ENCODE measurements around the gene CD34.
A peak's percentile ranks its signal among the peaks of the same experiment; 100 is the strongest.

CD34 gene

DNA sequence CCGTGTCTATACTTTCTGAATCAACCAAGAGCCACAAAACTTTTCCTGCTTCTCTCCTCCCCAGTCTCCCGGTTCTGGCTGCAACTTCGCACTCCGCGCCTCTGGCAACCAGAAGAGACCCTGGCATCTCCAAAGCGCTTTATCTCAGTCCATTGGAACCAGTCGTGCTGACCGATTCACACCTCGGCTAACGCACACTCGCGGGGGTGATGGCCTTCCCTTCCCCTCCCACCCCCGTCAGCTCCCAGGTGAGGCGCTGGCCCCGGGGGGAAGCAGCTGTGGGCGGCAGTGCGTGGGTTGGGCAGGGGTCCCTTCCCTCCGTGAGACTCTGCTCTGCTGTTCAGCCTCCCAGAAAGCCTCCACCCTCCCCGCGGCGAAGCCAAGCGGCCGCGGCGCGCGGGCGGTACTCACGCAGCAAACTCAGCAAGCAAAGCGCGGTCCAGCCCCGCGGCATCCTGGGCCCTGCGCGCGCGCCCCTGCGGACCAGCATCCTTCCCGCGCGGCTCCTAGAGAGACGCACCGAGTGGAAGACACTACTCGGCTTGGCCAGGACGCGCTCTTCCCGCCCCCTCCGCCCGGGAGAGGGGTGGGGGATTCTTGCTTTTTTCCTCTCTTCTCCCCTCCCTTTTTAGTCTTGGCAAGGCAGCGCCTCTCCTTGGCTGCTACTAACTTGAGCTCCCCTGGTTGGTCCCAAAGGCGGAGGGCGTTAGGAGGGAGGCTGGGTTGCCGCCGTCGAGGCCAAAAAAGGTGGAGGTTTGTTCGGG lies at the start of gene CD34:
CD34 (minus strand) TSS at position 535 of the 764 bp plus-strand sequence; CDS start at position 490, 45 bp downstream.
- ATAC-seq (ENCODE audit: low read depth) (peak; percentile 53; the same call in 1 of the 3 replicates), DNase-seq (ENCODE audit: low spot score) (no peak)
- Histone ChIP-seq H3K27ac (ENCODE audit: poor library complexity, severe bottlenecking) (no peak within 1 kb of the TSS), H3K36me3 (ENCODE audit: low read depth) (no peaks in the 10 kb centered on the region), H3K27me3 (ENCODE audit: insufficient read depth, poor library complexity, severe bottlenecking) (no peaks in the 10 kb centered on the region), H3K4me3 (ENCODE audit: severe bottlenecking) (peak within 1 kb of the TSS; percentile 7), H3K4me1 (ENCODE audit: insufficient read depth, poor library complexity, severe bottlenecking) (no peaks in the 10 kb centered on the region), H3K9me3 (ENCODE audit: severe bottlenecking) (no peaks in the 10 kb centered on the region)
- TF ChIP-seq, protein P1, sequence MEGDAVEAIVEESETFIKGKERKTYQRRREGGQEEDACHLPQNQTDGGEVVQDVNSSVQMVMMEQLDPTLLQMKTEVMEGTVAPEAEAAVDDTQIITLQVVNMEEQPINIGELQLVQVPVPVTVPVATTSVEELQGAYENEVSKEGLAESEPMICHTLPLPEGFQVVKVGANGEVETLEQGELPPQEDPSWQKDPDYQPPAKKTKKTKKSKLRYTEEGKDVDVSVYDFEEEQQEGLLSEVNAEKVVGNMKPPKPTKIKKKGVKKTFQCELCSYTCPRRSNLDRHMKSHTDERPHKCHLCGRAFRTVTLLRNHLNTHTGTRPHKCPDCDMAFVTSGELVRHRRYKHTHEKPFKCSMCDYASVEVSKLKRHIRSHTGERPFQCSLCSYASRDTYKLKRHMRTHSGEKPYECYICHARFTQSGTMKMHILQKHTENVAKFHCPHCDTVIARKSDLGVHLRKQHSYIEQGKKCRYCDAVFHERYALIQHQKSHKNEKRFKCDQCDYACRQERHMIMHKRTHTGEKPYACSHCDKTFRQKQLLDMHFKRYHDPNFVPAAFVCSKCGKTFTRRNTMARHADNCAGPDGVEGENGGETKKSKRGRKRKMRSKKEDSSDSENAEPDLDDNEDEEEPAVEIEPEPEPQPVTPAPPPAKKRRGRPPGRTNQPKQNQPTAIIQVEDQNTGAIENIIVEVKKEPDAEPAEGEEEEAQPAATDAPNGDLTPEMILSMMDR (IDR thresholded peaks at IDR 0.05; ENCODE audit: poor library complexity, severe bottlenecking): no peak

DNA sequence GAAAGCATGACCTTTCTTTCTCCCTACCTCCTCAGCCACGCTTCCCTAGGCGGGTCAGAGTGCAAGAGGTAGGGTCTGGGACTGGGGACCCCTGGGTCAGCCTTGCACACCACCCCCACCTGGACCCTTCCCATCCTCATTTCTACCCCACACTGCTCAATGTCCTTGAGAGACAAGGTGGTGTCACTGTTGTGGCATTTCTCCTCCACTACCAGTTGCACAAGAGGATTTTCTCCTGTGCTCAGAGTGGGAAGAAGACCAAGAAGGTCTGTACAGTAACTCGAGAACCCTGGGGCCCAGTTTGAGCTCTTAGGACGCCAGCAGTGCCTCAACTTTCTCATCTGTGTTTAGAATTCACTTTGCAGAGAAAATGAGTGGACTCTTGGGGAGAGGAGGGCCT lies 49.4 kb upstream of the CD34 start:
- DNase-seq (ENCODE audit: low spot score): no peak
- no peaks in the 10 kb centered on the region for H3K36me3 ChIP-seq (ENCODE audit: low read depth)
- TF ChIP-seq, protein P1 (IDR thresholded peaks at IDR 0.05; ENCODE audit: poor library complexity, severe bottlenecking): no peak
- no peak overlapping the region for H3K27ac ChIP-seq (ENCODE audit: poor library complexity, severe bottlenecking)
- no peaks in the 10 kb centered on the region for H3K9me3 ChIP-seq (ENCODE audit: severe bottlenecking)
- ATAC-seq (ENCODE audit: low read depth): no peak
- no peaks in the 10 kb centered on the region for H3K4me1 ChIP-seq (ENCODE audit: insufficient read depth, poor library complexity, severe bottlenecking)
- no peaks in the 10 kb centered on the region for H3K27me3 ChIP-seq (ENCODE audit: insufficient read depth, poor library complexity, severe bottlenecking)
- H3K4me3 ChIP-seq (ENCODE audit: severe bottlenecking): no peak overlapping the region

- H3K4me3 ChIP-seq (ENCODE audit: severe bottlenecking): no peak overlapping the region
- H3K27me3 ChIP-seq (ENCODE audit: insufficient read depth, poor library complexity, severe bottlenecking): no peaks in the 10 kb centered on the region
- no peaks in the 10 kb centered on the region for H3K9me3 ChIP-seq (ENCODE audit: severe bottlenecking)
- no peak for ATAC-seq (ENCODE audit: low read depth)
- no peaks in the 10 kb centered on the region for H3K4me1 ChIP-seq (ENCODE audit: insufficient read depth, poor library complexity, severe bottlenecking)
- TF ChIP-seq, protein P1 (IDR thresholded peaks at IDR 0.05; ENCODE audit: poor library complexity, severe bottlenecking): no peak
- DNase-seq (ENCODE audit: low spot score): no peak
- no peak overlapping the region for H3K27ac ChIP-seq (ENCODE audit: poor library complexity, severe bottlenecking)
- H3K36me3 ChIP-seq (ENCODE audit: low read depth): no peaks in the 10 kb centered on the region
Observed at GRCh38 chr1:207959910-207960309, 49.0 kb upstream of the CD34 start.

GRCh38 chr1:207959141-207959825 lies 48.4 kb upstream of the CD34 start:
- Histone ChIP-seq H3K27ac (ENCODE audit: poor library complexity, severe bottlenecking) (no peak overlapping the region), H3K27me3 (ENCODE audit: insufficient read depth, poor library complexity, severe bottlenecking) (no peaks in the 10 kb centered on the region), H3K9me3 (ENCODE audit: severe bottlenecking) (no peaks in the 10 kb centered on the region), H3K4me3 (ENCODE audit: severe bottlenecking) (peak overlapping the region; percentile 7), H3K36me3 (ENCODE audit: low read depth) (no peaks in the 10 kb centered on the region), H3K4me1 (ENCODE audit: insufficient read depth, poor library complexity, severe bottlenecking) (no peaks in the 10 kb centered on the region)
- DNase-seq (ENCODE audit: low spot score) (no peak), ATAC-seq (ENCODE audit: low read depth) (peak; percentile 71)
- TF ChIP-seq, protein P1 (IDR thresholded peaks at IDR 0.05; ENCODE audit: poor library complexity, severe bottlenecking): no peak
